GM19395 (cell line): ENCODE results near the gene REV1.

ENCODE experiments used
- ATAC-seq: cut with Tn5 transposase; IDR thresholded peaks from one replicate; pipeline ENCODE4 v1.9.1; 2021; ENCODE audit warnings: mild to moderate bottlenecking, moderate library complexity; ENCODE audit not compliant: unreplicated experiment

REV1 gene

DNA sequence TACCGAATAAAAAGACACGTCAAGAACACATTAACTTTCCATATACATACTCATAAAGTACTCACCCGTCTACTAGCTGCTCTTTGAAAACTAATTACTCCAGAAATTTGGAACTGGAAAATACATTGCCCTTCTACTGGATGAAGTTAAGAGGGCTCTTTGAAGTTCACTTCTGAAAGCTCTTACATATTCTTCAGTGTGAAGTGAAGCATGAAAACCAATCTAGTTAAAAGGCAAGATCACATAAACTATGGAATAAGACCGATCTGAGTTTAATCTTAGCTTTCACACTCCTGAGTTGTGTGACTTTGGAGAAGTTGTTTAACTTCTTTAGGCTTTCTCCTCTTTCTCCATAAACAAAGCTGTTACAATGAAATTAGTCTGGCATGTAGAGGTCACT is 38.5 kb downstream of the REV1 start:
- no peak for ATAC-seq

DNA sequence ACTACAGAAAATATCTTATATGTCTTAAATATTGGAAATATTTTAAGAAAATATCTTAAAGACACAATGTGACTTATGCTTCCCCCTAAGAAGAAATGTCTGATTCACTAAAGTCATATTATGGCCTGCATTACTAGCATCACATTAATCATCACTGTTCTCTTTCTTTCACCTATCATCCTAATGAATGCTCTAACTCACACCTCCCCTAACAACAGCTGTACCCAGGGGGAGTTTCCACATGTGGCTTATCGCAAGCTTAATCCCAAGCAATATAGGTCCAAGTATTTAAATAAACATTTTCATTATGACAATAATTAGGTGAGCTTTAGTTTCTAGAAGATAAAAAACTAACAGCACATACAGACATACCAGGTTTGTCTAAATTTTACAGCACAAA is 39.6 kb downstream of the REV1 start:
- ATAC-seq, result no peak

DNA sequence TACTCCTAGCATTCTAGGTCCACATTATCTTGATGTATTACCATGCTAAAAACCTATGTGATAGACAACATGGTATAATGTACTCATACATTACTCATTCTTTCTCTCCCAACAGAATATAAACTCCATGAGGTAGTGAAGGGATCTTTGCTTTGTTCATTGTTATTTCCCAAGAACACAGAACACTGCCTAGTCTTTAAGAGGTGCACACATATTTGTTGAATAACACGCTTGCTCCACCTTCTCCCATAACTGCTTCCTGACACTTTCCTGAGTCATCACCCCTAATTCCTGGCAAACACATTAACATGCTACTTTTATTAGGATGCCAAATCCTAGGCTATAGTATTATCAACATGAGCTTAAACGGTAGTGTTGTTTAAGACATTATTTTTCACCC is 41.3 kb downstream of the REV1 start:
- no peak for ATAC-seq

DNA sequence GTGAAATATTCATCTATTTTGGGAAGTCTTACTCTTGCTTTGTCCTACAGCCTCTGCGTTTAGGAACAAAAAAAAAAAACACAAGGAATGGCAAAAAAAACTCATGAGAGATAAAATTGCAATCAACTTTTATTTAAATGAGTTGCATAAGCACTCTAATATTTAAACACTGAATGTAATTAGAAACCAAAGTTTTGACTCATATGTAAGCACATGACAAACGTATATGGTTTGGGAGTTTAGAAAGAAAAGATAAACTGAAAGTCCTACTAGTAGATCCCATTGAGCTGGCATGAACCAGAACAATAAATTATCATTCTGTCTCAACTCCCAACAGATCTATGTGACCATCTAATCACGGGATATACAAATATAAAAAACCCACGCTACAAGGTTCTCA is 44.8 kb downstream of the REV1 start:
- no peak for ATAC-seq

DNA sequence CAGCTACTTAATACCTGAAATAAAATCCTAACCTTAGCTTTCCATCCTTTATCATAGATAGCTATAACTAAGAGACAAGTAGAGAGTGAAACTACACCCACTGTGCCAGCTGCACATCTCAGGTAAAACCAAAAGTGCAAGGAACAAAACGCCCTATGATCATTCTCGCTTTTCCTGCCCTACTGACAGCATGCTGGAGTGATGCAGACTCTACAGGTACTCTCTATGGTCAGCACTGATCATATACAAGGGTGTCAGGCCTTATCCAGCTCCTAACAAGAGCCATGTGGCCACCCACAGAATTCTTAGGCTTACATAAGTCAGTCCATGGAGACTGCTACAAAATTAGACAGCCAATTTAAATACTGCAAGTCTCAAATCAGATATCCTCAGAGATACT is 45.6 kb downstream of the REV1 start:
- ATAC-seq, result no peak

DNA sequence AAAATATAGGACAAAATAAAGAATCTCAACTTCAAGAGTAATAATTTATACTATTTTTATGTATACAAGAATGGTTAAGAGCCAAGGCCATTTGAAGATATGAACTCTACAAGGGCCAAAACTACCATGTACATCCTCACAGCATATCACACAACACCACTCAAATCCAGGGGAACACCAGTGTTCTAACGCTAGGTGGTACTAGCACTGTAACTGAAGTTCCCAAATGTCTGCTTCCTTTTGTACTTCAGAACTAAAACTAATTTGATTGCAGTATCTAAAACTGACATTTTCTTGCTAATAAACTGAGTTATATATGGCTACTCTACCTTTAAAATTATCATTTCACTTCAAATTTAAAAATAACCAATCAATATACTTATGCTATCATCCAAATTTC is 47.0 kb downstream of the REV1 start:
- ATAC-seq, result no peak

DNA sequence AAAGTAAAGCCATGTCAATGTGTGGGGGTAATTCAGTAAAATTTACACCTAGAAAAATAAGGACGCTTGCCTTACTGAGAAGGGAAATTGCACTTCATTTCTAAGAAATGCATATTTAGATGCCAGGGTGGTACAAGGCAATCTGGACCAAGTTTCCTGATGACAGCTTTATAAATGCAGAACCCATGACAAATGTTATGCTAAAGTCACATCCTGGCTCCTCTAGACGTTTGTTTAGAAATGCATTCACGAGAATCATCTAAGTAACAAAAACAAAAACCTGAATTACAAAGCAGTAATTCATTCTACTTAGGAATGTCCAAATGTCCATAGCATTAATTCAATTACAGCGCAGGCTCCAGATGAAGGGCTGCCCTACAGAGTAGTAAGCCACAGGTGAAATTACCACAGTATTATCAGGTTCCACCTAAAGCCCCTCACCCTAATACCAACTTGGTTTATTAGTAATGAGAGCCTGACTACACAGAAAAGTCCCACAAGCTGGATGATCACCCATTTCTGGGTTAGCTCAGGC is 49.8 kb downstream of the REV1 start:
- no peak for ATAC-seq

DNA sequence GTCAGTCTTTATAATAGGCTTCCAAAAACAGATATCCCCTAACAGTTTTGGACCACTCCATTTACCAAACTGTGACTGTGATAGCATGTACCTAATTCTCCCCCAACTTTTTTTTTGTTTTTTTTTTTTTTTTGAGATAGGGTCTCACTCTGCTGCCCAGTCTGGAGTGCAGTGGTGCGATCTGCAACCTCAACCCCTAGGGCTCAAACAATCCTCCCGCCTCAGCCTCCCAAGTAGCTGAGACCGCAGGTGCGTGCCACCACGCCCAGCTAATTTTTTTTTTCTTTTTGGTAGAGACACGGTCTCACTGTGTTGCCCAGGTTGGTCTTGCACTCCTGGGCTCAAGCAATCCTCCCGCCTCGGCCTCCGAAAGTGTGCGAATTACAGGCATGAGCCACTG is 52.9 kb downstream of the REV1 start:
- no peak for ATAC-seq

DNA sequence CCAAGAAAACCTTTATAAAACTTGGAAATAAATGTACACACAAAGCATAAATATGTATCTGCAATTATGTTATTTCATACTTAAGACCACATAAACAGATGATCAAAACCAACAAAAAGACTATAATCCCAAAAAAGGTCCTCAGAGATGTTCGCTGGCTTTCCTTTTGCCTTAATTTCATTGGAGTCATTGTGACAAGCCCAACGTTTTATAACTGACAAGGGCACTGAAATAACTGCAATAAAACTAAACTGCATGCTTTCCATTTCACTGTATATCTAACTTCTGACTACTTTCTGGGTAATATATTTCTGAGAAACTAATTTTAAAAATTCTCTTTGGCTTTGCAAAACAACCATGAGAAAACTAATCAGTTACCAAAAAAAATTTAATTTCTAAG is 56.5 kb downstream of the REV1 start:
- no peak for ATAC-seq

DNA sequence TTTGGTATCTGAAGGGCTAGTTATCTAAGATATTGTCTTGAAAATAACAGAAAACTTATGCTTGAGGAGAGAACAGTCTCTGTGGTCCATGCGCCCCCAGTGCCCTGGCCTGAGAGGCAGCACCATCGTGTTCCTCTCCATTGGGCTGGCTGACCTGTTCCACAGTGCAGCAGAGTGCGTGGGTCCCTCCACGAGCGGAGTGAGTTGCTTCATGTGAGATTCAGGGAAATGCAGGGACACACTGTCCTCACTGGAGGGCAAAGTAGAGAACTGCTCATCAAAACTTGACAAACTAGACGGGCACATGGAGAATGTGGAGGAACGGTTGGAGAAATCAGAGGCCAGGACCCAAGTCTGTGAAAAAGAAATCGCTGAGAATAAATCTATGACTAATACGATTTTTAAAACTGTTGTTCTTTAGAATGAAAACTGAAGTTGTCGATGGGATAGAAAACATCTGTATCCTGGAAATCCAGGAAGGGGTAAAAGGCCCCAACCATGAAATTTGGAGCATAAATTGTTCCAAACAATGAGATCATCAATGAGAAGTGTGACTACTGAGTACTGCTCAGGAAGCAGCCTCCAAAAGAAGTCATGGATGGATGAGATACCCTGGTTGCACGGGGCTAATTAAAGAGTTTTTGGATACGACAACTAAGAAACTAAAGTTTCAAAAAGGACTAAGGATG is 58.1 kb downstream of the REV1 start:
- no peak for ATAC-seq

DNA sequence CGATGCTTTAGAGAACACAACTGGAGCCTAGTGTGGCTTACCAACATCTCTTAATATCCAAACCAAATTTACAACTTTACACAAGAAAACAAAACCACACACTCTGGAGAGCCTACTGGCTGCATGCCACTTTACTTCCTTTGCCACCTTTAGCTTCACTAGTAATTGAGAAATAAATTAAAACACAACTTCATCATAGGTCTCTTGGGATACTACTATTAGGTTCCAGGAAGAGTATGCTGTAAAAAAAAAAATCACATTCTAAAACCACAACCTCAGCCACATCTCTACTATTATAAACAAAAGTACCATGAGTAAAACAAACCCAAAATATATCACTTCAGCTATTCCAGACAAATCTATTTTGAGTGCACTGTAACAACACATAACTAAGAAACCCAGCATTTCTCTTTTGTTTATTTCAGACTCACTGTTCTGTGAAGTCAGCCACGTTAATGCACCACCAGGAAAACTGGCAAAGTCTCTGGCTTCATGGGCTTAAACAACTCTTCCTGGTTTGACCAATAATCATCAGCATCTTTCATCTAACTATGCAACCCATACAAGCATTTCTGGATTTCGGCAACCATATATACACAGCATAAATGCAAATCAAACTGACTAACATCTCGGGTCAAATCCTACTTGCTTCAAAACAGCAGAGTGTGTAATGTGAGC is 59.1 kb downstream of the REV1 start:
- no peak for ATAC-seq

DNA sequence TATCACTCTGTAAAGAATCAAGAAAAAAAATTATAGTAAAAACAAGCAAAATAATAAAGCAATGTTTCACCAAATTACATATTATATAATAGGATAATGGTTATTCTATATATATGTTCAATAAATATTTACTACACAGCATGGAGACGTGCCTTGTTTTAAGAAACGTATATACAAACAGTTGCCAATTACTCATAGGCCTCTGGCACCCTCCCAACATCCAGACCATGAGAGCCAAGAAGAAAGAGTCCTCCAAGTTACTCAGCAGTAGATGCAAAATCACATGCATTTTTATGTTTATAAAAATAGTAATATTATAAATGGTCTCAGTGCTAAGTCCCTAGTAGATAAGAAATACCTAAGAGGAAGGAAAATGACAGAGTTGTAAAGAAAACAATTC is 64.8 kb downstream of the REV1 start:
- ATAC-seq, result no peak

DNA sequence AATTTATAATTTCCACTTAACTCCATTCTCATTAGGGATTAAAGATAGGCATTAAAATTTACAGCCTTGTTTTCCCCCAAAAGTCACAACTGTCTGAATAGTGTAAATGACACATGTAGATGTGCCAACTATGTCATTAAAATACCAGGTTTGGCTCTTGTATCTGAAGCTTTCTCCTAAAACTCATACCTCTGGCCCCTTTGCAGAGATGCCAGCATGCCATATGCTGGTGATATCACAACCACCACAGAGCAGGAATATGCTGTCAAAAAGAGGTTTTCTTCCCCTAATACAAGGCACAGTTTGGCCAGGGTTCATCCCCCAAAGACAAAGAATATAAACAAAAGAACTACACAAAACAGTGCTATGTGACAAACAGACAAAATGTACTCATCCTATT is 65.4 kb downstream of the REV1 start:
- ATAC-seq, result no peak

DNA sequence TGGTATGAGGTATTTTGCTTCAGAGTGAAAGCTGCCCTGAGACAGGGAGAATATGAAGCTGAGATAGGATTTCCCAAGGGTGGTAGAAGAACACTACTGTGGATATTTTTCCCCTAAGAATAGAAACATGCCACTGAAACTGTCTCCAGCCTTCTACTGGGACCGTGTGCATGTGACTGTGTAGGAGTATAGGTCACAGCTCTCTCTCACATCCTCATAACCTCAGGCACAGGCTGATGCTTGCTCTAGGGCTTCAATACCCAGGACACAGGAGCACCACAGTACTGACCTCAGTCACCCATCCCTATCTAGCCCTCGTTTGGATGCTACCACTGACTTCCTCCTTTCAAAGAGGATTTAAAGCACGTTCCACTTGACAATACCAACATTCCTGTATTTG is 67.2 kb downstream of the REV1 start:
- ATAC-seq, result no peak

DNA sequence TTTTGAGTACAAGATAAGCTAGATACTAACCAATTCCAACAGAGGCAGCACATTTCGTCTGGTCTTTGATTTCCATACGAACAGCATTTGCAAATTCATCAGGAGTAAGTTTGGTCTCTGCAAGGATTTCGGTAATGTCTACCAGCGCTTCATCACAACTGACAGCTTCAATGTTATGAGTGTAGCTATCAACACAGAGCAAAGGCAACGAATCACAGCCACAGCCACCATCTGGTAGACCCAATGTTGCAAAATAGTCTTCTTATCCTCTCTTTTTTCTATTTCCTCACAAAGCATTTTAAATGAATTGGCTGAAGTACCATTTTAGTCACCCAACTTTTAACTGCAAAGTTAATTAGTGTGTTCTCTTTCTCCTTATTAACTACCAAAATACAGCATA is 68.3 kb downstream of the REV1 start:
- no peak for ATAC-seq

DNA sequence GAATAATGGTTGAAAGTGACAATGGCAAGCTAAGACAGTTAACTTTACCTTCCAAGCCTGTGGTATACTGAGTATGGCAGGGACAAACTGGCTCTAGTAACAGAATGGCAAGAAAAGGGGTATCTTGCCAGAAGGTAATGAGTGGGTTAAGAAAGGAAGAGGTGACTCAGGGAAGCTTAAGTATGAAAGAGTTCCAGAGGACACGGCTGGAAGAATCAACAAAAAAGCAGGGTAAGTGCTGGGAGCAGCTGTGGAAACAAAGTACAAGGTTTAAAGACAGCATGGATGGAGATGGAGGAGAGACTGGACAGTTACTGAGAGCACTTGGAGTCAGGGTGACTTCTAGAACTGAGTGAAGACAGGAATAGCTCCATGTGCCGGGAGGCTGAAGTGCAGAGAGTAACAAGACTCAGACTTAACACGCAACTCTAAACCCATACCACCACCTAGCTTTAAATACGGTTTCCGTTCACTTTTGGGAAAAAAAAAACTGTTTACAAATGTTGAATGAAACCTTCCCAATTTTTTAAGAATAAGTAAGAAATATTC is 69.0 kb downstream of the REV1 start:
- no peak for ATAC-seq

DNA sequence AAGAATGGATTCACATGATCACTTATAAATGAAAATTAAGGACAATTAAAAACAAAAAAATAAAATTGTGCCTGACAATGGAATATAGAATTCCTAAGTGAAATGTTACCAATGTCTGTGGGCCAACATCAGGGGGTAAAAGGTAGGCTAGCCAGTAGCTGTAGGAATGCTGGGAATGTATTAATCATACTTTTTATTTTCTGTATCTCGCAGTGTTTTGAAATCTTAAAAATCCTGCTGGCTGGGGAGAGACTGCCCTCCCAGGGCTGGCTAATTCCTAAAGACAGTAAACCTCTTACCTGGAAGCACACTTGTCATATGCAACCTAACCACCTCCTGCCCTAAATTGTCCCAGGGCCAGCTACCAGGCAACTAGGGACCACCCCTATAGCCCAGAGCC is 69.8 kb downstream of the REV1 start:
- no peak for ATAC-seq

DNA sequence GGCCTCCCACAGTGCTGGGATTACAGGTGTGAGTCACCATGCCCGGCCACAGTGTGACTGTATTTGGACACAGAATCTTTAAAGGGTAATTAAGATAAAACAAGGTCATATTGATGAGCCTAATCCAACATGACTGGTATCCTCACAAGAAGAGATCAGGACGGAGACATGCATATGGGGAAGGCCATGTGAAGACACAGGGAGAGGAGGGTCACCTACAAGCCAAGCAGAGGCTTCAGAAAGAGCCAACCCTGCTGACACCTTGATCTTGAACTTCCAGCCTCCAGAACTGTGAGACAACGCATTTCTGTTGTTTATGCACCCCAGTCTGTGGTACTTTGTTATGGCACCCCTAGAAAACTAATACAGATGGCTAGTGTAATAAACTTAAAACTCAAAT is 72.4 kb downstream of the REV1 start:
- ATAC-seq, result no peak

DNA sequence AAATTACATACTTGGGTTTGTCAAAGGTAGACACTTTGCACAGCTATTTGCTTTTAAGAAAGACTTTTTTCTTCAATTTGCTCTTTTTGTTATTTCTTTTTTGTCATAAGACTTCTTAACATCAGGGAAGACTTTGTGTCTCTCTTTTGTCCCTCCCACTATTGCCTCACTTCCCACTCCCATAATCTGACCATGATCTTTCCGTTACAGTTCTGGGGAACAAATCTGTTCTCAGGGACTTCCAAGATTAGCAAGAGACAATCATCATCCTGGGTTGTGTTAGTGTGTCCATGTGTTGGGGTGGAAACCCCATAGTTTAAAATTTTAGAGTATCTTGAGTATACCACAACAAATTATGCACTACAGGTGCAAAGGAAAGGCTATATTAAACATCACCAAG is 75.3 kb downstream of the REV1 start:
- ATAC-seq, result no peak

DNA sequence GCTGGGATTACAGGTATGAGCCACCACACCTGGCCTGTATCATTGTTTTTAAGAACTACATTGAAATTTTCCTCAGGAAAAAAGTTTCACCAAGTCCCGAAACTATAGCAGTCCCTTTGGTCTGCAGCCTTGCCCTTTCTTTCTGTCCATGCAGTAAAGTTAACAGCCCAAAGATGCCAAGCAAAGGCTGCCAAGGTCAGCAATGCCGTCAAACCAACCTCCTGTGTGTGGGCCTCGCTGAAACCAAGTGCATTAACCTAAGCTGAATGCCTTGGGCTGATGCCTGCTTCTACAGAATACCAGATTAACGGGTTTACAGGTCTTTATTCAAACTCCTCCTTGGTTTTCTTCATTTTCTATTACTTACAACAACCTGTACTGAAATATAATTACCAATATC is 79.5 kb downstream of the REV1 start:
- no peak for ATAC-seq

DNA sequence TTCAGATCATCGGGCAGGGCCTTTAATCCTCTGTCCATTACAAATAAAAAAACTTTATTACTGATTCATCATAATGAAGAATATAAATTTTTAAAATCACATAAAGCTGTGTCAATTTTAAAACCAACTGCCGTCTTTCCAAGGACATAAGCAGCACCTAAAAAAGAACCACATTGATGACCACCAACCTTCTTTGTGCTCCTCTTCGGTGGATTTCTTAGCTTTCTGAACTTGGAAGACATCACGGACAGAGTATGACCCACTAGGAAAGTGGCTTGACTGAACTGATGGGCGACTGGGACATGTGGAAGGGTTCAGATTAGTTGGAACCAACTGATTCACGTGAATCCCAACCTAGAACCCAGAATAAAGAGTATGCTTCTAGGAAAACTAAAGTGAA is 83.7 kb downstream of the REV1 start:
- no peak for ATAC-seq
